ENCODE results near the gene S100P.

The S100P gene

GRCh38 chr4:6727081-6727942 lies 33.6 kb downstream of the S100P start:
- no peak for DNase-seq (ENCODE audit: insufficient read length, low spot score)
- no peak for FAIRE-seq
- TF ChIP-seq CTCF (IDR thresholded peaks at IDR 0.05; ENCODE audit: insufficient read depth, missing control alignments) = no peak

GRCh38 chr4:6727943-6728250 lies 34.2 kb downstream of the S100P start:
- no peak for FAIRE-seq
- no peak for TF ChIP-seq CTCF (IDR thresholded peaks at IDR 0.05; ENCODE audit: insufficient read depth, missing control alignments)
- no peak for DNase-seq (ENCODE audit: insufficient read length, low spot score)

- no peak for TF ChIP-seq CTCF (IDR thresholded peaks at IDR 0.05; ENCODE audit: insufficient read depth, missing control alignments)
- FAIRE-seq = no peak
Observed at GRCh38 chr4:6728320-6729029, 34.8 kb downstream of the S100P start.

GRCh38 chr4:6730603-6731317 lies 37.1 kb downstream of the S100P start:
- DNase-seq (ENCODE audit: insufficient read length, low spot score) (no peak), FAIRE-seq (no peak)
- TF ChIP-seq CTCF (IDR thresholded peaks at IDR 0.05; ENCODE audit: insufficient read depth, missing control alignments) = no peak

More at GRCh38 chr4:6728320-6729029, 34.8 kb downstream of the S100P start:
- no peak for DNase-seq (ENCODE audit: insufficient read length, low spot score)

- no peak for TF ChIP-seq CTCF (IDR thresholded peaks at IDR 0.05; ENCODE audit: insufficient read depth, missing control alignments)
- FAIRE-seq = no peak
Observed at GRCh38 chr4:6731318-6731675, 37.6 kb downstream of the S100P start.

GRCh38 chr4:6731780-6732179 lies 38.1 kb downstream of the S100P start:
- TF ChIP-seq CTCF (IDR thresholded peaks at IDR 0.05; ENCODE audit: insufficient read depth, missing control alignments) = no peak
- no peak for FAIRE-seq
- DNase-seq (ENCODE audit: insufficient read length, low spot score) = no peak

More at GRCh38 chr4:6731318-6731675, 37.6 kb downstream of the S100P start:
- DNase-seq (ENCODE audit: insufficient read length, low spot score) = no peak

Measured in D721Med (cell line).